HEK293 (cell line): ENCODE results near the gene SIK3.

Experiments
- HIC1 ChIP-seq: fragments of 450-650 bp; formaldehyde crosslinking; IDR thresholded peaks from 2 replicates; pipeline ENCODE4 v1.5.1; 2016; ENCODE audit warnings: missing biosample characterization, missing genetic modification characterization
- REST ChIP-seq: fragments of 450-650 bp; formaldehyde crosslinking; IDR thresholded peaks from 2 replicates; pipeline ENCODE4 v1.5.1; 2016; ENCODE audit warnings: missing biosample characterization, missing genetic modification characterization
- YY2 ChIP-seq: fragments of 450-650 bp; formaldehyde crosslinking; IDR thresholded peaks from 2 replicates; pipeline ENCODE4 v1.5.1; 2016; ENCODE audit warnings: missing biosample characterization, missing genetic modification characterization
- ZBTB44 ChIP-seq: fragments of 450-650 bp; IDR thresholded peaks from 2 replicates; pipeline ENCODE4 v1.5.1; 2018; ENCODE audit warnings: missing biosample characterization, mild to moderate bottlenecking, missing genetic modification characterization
- ZNF112 ChIP-seq: fragments of 450-650 bp; formaldehyde crosslinking; IDR thresholded peaks from 2 replicates; pipeline ENCODE4 v1.5.0; 2017; ENCODE audit warnings: missing biosample characterization, missing genetic modification characterization
- ZNF18 ChIP-seq: fragments of 450-650 bp; formaldehyde crosslinking; IDR thresholded peaks from 2 replicates; pipeline ENCODE4 v1.5.1; 2016; ENCODE audit warnings: missing biosample characterization, missing genetic modification characterization
- ZNF274 ChIP-seq, 2 experiments: fragments of 200-500 bp in 1 of 2; fragments of 450-650 bp in 1 of 2; sonication (Bioruptor generic) in 1 of 2; formaldehyde crosslinking in 1 of 2; IDR thresholded peaks; 2 replicates each; pipeline versions ENCODE4 v1.5.1 to v1.6.1; 2014 to 2016; ENCODE audit warnings: borderline replicate concordance in 1 of 2, inconsistent platforms in 1 of 2, low read length in 1 of 2, missing biosample characterization in 1 of 2, missing genetic modification characterization in 1 of 2
- ZNF302 ChIP-seq: fragments of 450-650 bp; formaldehyde crosslinking; IDR thresholded peaks from 2 replicates; pipeline ENCODE4 v1.5.1; 2016; ENCODE audit warnings: missing biosample characterization, missing genetic modification characterization, low read depth

- TF ChIP-seq ZNF274 (IDR thresholded peaks at IDR 0.05; ENCODE audit: low read length) (no peak), ZNF274 (tag by site-specific recombination; IDR thresholded peaks at IDR 0.05; ENCODE audit: borderline replicate concordance) (no peak), ZBTB44 (tag by site-specific recombination) (no peak), ZNF112 (tag by site-specific recombination) (no peak), YY2 (tag by site-specific recombination) (no peak), ZNF302 (tag by site-specific recombination) (no peak), REST (tag by site-specific recombination) (no peak), ZNF18 (no peak), HIC1 (tag by site-specific recombination) (no peak)
Observed at GRCh38 chr11:116825434-116825833, 272.8 kb downstream of the SIK3 start.
